Activated naive CD8-positive, alpha-beta T cell (primary cell): Measurements from ENCODE around the gene PAPPA.

Experiments
- H3K27ac Mint-ChIP-seq: one replicate; pipeline ENCODE4 v1.8.0; 2021; ENCODE audit warnings: mixed read lengths
- H3K27me3 Mint-ChIP-seq: one replicate; pipeline ENCODE4 v1.8.0; 2021; ENCODE audit warnings: mixed read lengths
- H3K36me3 Mint-ChIP-seq: one replicate; pipeline ENCODE4 v1.8.0; 2021; ENCODE audit warnings: mixed read lengths
- H3K4me1 Mint-ChIP-seq: one replicate; pipeline ENCODE4 v1.8.0; 2021; ENCODE audit warnings: low read depth, mixed read lengths
- H3K4me3 Mint-ChIP-seq: one replicate; pipeline ENCODE4 v1.8.0; 2021; ENCODE audit warnings: mild to moderate bottlenecking, mixed read lengths
- H3K9me3 Mint-ChIP-seq: one replicate; pipeline ENCODE4 v1.8.0; 2021; ENCODE audit warnings: low read depth, mixed read lengths

PAPPA gene

GRCh38 chr9:116279230-116279629 is 125.6 kb downstream of the PAPPA start:
- Mint-ChIP-seq H3K9me3 (no peaks in the 10 kb centered on the region), H3K36me3 (no peaks in the 10 kb centered on the region), H3K27ac (no peak overlapping the region)

DNA sequence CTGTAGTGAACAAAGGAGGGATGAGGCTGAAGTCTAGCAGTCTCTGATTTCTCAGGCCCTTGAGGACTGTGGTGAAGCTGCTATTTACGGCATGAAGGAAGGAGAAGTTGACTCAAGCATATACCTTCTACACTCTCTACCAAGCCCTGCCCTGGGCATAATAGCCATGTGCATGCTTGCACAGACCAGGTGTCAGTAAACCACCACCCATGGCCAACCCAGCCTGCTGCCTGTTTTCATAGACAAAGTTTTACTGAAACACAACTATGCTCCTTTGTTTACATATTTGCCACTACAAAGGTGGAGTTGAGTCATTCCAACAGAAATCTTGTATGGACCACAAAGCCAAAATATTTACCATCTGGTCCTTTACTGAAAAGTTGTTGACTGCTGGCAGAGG is 126.9 kb downstream of the PAPPA start:
- peaks cover 7% of the 10 kb centered on the region for H3K27me3 Mint-ChIP-seq
- no peak overlapping the region for H3K4me3 Mint-ChIP-seq
- no peaks in the 10 kb centered on the region for H3K9me3 Mint-ChIP-seq
- no peaks in the 10 kb centered on the region for H3K36me3 Mint-ChIP-seq
- H3K27ac Mint-ChIP-seq, result no peak overlapping the region
- no peaks in the 10 kb centered on the region for H3K4me1 Mint-ChIP-seq

More at GRCh38 chr9:116279230-116279629, 125.6 kb downstream of the PAPPA start:
- Mint-ChIP-seq H3K4me3 (no peak overlapping the region), H3K27me3 (peaks cover 12% of the 10 kb centered on the region), H3K4me1 (no peaks in the 10 kb centered on the region)

DNA sequence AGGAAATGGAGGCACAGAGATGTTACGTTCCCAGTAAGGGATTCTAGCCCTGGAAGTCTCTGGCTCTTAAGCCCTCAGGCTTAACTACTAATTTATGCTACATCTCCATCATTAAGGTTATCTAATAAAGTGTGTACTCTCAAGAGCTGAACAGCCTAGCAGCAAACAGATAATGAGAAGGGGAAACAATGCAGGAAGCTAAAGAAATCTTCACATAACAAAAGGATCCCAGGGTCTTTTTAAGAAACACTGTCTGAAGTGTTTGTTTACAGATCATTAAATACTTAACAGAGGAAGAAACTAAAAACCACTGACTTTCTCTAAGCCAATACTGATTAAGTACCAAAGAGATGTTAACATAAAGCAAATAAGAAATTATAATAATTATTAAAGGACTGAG is 129.0 kb downstream of the PAPPA start:
- no peaks in the 10 kb centered on the region for H3K4me1 Mint-ChIP-seq
- H3K36me3 Mint-ChIP-seq, result no peaks in the 10 kb centered on the region
- H3K27me3 Mint-ChIP-seq, result peaks cover 8% of the 10 kb centered on the region
- H3K4me3 Mint-ChIP-seq, result no peak overlapping the region
- H3K27ac Mint-ChIP-seq, result no peak overlapping the region
- H3K9me3 Mint-ChIP-seq, result no peaks in the 10 kb centered on the region

DNA sequence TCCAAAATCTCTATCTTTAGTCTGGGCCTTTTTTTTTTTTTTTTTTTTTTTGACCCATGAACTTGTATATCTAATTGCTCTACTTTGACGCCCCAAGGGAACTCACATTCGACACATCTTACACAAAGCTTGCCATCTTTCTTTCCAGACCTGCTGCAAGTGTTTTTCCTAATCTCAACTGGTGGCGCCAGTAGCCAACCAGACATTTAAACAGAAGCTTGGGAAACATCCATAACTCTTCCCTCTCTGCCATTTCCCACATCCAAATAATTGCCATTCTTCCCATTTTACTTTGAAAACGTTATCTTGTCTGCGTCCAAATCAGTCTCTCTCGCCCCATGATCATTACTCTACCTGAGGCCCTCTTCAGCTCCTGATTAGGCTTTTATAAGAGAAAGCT is 130.9 kb downstream of the PAPPA start:
- no peak overlapping the region for H3K4me3 Mint-ChIP-seq
- no peaks in the 10 kb centered on the region for H3K36me3 Mint-ChIP-seq
- no peaks in the 10 kb centered on the region for H3K9me3 Mint-ChIP-seq
- H3K27ac Mint-ChIP-seq, result no peak overlapping the region
- no peaks in the 10 kb centered on the region for H3K4me1 Mint-ChIP-seq
- peaks cover 7% of the 10 kb centered on the region for H3K27me3 Mint-ChIP-seq

- Mint-ChIP-seq H3K9me3 (no peaks in the 10 kb centered on the region), H3K36me3 (no peaks in the 10 kb centered on the region), H3K27ac (no peak overlapping the region), H3K27me3 (peaks cover 8% of the 10 kb centered on the region), H3K4me3 (no peak overlapping the region), H3K4me1 (no peaks in the 10 kb centered on the region)
Measured at GRCh38 chr9:116285320-116285719, 131.7 kb downstream of the PAPPA start.

GRCh38 chr9:116286297-116286696 is 132.7 kb downstream of the PAPPA start:
- Mint-ChIP-seq H3K36me3 (no peaks in the 10 kb centered on the region), H3K4me1 (no peaks in the 10 kb centered on the region), H3K27me3 (peaks cover 7% of the 10 kb centered on the region), H3K9me3 (no peaks in the 10 kb centered on the region), H3K27ac (no peak overlapping the region), H3K4me3 (no peak overlapping the region)

DNA sequence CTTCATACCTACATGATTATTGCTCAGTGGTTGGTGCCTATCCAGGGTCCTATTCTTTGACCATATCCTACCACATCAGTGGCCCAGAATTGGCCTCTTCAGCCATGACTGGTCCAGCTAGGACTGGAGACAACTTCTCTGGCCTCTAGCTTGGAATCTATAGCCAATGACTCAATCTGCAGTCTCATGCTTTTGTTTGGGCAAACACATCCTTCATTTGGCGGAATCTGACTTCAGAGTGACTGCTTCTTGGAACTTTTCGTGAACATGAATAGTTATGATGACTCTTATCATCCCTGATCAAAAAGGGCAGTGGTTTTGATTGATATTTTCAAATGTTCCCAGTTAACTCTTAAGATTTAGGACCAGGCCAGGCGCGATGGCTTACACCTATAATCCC is 134.1 kb downstream of the PAPPA start:
- H3K36me3 Mint-ChIP-seq, result no peaks in the 10 kb centered on the region
- H3K4me1 Mint-ChIP-seq, result no peaks in the 10 kb centered on the region
- no peak overlapping the region for H3K27ac Mint-ChIP-seq
- H3K4me3 Mint-ChIP-seq, result no peak overlapping the region
- peaks cover 7% of the 10 kb centered on the region for H3K27me3 Mint-ChIP-seq
- H3K9me3 Mint-ChIP-seq, result no peaks in the 10 kb centered on the region

GRCh38 chr9:116288658-116289057 is 135.1 kb downstream of the PAPPA start:
- no peaks in the 10 kb centered on the region for H3K4me1 Mint-ChIP-seq
- no peaks in the 10 kb centered on the region for H3K9me3 Mint-ChIP-seq
- H3K27ac Mint-ChIP-seq, result no peak overlapping the region
- H3K36me3 Mint-ChIP-seq, result no peaks in the 10 kb centered on the region
- H3K27me3 Mint-ChIP-seq, result peaks cover 7% of the 10 kb centered on the region
- no peak overlapping the region for H3K4me3 Mint-ChIP-seq

DNA sequence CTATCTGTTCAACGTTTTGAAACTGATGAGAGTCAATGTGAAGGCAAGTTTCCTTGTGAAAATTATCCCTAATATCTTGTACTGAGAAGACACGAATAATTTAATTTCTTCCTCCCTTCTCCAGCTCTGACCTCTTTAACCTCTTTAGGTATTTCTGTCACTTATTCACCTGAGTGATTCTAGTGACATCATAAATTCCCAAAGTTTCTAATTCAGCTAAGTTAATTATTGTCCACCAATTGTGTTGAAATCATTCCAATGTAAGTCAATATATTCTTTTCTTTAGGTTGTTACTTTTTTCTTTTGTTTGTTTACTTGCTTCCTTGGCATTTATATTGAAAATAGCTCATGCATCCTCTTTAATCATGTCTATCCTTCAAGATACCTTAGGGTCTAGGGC is 143.8 kb downstream of the PAPPA start:
- Mint-ChIP-seq H3K36me3 (no peaks in the 10 kb centered on the region), H3K9me3 (no peaks in the 10 kb centered on the region), H3K27me3 (peaks cover 3% of the 10 kb centered on the region), H3K27ac (no peak overlapping the region), H3K4me3 (no peak overlapping the region), H3K4me1 (no peaks in the 10 kb centered on the region)

DNA sequence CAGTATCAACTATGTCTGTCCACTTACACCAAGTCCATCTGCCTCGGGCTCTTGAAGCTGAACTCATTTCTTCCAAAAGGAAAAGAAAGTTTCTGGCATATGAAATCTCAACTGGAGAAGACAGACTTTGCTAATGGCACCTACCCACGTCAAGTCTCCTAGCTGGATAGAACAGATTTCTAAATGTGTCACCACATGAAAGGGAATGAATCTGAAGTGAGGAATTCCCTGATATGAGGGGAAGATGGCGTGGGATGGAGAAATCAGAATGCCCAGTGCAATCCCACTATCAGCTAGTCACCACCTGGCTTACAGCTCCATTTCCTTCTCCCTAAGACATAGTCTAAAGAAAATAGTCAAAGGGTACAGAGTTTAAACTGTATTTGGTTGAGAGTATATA is 144.7 kb downstream of the PAPPA start:
- no peak overlapping the region for H3K27ac Mint-ChIP-seq
- H3K4me3 Mint-ChIP-seq, result no peak overlapping the region
- peaks cover 3% of the 10 kb centered on the region for H3K27me3 Mint-ChIP-seq
- no peaks in the 10 kb centered on the region for H3K36me3 Mint-ChIP-seq
- no peaks in the 10 kb centered on the region for H3K4me1 Mint-ChIP-seq
- H3K9me3 Mint-ChIP-seq, result no peaks in the 10 kb centered on the region

DNA sequence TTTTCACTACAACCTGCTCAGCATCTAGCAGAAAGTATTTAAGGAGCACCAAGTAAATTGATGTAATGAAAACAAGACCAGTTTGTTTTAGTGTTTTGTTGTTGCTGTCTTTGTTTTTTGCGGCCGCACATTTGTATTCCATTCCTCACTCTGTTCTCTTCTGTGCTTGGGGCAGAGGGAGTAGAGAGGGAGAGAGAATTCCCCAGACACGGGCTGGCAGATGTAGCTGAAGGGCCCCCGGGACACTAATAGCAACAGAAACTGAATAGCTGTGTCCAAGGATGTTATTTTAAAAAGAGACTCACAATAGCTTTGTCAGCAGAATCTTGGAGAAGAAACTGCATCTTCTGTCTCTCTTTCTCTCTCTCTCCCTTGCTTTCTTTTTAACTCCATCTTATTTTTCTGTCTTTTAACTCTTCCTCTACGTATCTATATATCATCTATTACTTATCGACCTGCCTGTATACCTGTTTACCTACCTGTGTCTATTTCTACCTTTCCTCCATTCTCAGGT is 145.3 kb downstream of the PAPPA start:
- Mint-ChIP-seq H3K9me3 (no peaks in the 10 kb centered on the region), H3K27ac (no peak overlapping the region), H3K27me3 (peaks cover 6% of the 10 kb centered on the region), H3K4me3 (no peak overlapping the region), H3K36me3 (no peaks in the 10 kb centered on the region), H3K4me1 (no peaks in the 10 kb centered on the region)

DNA sequence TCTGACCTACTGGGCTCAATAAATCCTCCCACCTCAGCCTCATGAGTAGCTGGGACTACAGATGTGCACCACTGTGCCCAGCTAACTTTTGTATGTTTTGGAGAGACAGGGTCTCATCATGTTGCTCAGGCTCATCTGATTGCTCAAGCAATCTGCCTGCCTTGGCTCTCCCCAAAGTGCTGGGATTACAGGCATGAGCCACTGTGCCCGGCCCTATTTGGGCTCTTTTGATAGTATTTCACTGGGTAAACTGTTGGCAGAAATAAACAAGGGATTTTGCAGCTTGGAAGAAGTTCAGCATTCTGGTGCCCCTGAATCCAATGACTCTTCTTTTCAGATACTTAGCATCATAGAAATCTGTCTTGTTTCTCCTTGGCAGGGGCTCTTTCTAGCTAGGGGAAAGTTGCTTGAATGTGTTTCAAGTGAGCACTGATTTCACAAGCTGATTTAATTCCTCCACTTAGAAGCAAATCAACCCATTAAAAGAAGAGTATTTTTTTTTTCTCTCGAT is 146.8 kb downstream of the PAPPA start:
- Mint-ChIP-seq H3K9me3 (no peaks in the 10 kb centered on the region), H3K4me3 (no peak overlapping the region), H3K36me3 (no peaks in the 10 kb centered on the region), H3K27ac (no peak overlapping the region), H3K4me1 (no peaks in the 10 kb centered on the region), H3K27me3 (peaks cover 6% of the 10 kb centered on the region)

- Mint-ChIP-seq H3K4me1 (no peaks in the 10 kb centered on the region), H3K27me3 (peaks cover 3% of the 10 kb centered on the region)
Measured at GRCh38 chr9:116303270-116303669, 149.7 kb downstream of the PAPPA start.

DNA sequence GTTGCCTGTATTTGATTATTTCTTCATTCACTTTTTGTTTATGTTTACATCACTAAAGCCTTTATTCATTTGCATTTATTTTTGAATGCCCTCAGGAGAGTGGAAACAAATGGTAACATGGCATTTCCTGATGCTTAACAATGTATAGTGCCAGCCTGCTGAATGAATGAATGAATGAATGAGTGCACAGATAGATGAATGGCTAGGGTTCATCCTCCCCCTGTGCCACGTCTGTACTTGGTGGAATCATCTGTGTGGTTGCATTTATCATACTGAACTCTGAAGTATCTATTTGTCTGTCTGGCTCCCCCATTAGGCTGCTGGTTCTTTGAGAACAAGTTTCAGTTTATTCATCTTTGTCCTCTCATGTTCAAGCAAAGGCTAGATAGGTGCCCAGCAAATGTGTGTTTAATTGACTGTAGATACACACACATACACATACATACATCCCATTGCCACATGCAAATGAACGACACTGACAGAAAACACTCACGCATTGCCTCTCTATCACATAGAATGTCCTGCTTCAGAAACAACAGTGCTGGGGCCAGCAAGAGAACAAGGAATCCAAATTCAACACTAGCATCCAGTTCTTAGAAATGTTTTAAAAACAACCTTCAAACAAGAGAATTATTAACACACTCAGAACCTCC is 150.4 kb downstream of the PAPPA start:
- Mint-ChIP-seq H3K27me3 (peaks cover 3% of the 10 kb centered on the region), H3K4me3 (no peak overlapping the region), H3K9me3 (no peaks in the 10 kb centered on the region), H3K27ac (no peak overlapping the region), H3K36me3 (no peaks in the 10 kb centered on the region), H3K4me1 (no peaks in the 10 kb centered on the region)

More at GRCh38 chr9:116303270-116303669, 149.7 kb downstream of the PAPPA start:
- no peak overlapping the region for H3K27ac Mint-ChIP-seq
- no peak overlapping the region for H3K4me3 Mint-ChIP-seq
- no peaks in the 10 kb centered on the region for H3K36me3 Mint-ChIP-seq
- no peaks in the 10 kb centered on the region for H3K9me3 Mint-ChIP-seq

- H3K27me3 Mint-ChIP-seq, result peaks cover 3% of the 10 kb centered on the region
- H3K36me3 Mint-ChIP-seq, result no peaks in the 10 kb centered on the region
Measured at GRCh38 chr9:116304761-116305160, 151.2 kb downstream of the PAPPA start.

DNA sequence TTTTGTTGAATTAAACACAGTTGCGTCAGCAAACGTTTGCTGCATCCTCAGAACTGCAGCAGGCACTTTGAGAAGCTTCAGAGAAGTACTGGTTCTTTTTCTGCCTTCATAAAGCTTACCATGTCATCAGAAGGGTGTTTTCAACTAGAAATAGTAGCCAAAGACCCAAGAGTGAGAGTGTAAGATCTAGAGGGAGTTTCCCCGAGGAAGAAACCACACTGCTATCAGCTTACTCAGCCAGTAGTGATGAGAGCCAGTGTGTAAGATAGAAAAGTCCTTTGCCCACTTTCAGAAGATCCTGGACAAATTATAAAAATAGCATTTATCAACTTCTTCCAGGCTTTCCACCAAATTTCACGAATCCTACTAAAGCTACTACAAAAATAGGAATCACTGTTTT is 154.5 kb downstream of the PAPPA start:
- H3K27ac Mint-ChIP-seq, result no peak overlapping the region
- peaks cover 3% of the 10 kb centered on the region for H3K27me3 Mint-ChIP-seq
- no peaks in the 10 kb centered on the region for H3K36me3 Mint-ChIP-seq
- no peaks in the 10 kb centered on the region for H3K9me3 Mint-ChIP-seq
- no peak overlapping the region for H3K4me3 Mint-ChIP-seq
- H3K4me1 Mint-ChIP-seq, result no peaks in the 10 kb centered on the region

More at GRCh38 chr9:116304761-116305160, 151.2 kb downstream of the PAPPA start:
- Mint-ChIP-seq H3K4me1 (no peaks in the 10 kb centered on the region), H3K4me3 (no peak overlapping the region), H3K9me3 (no peaks in the 10 kb centered on the region), H3K27ac (no peak overlapping the region)
